ENCODE measurements around the gene PDE4B.

DNA sequence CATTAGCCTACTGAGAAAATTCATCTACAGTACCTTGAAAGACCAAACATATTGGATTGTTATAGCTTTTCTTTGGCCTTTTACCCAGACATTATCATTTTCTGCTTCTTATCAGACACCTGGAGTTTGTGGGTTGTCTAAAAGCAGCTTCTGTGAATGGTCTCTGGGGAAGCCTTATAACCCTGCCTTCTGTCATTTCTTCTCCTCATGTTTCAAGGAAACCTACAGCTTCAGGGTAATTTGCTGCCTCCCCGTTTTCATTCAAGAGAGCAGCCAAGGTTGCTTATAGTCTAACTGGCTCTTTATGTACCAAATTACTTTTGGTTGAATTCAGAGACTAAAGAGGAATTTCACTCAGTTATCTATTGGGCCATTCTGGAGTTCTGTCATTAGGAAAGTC, 453.0 kb downstream of the PDE4B start:
- TF ChIP-seq EP300 (IDR thresholded peaks at IDR 0.05) (no peak), POLR2A (IDR thresholded peaks at IDR 0.05; ENCODE audit: low read depth) (no peak), POLR2AphosphoS5 (IDR thresholded peaks at IDR 0.05) (no peak)
- TF ChIP-seq, protein P1, sequence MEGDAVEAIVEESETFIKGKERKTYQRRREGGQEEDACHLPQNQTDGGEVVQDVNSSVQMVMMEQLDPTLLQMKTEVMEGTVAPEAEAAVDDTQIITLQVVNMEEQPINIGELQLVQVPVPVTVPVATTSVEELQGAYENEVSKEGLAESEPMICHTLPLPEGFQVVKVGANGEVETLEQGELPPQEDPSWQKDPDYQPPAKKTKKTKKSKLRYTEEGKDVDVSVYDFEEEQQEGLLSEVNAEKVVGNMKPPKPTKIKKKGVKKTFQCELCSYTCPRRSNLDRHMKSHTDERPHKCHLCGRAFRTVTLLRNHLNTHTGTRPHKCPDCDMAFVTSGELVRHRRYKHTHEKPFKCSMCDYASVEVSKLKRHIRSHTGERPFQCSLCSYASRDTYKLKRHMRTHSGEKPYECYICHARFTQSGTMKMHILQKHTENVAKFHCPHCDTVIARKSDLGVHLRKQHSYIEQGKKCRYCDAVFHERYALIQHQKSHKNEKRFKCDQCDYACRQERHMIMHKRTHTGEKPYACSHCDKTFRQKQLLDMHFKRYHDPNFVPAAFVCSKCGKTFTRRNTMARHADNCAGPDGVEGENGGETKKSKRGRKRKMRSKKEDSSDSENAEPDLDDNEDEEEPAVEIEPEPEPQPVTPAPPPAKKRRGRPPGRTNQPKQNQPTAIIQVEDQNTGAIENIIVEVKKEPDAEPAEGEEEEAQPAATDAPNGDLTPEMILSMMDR (IDR thresholded peaks at IDR 0.05), result no peak

Measured in esophagus muscularis mucosa (tissue), 4 donors.